ENCODE results near the gene PTK7.
"Not testable (repeated sequence)": the region's sequence is repeated elsewhere in the genome, so short reads cannot be mapped to it uniquely, and the experiment has no call there.

Gene PTK7

GRCh38 chr6:43120101-43120763, 44.1 kb downstream of the PTK7 start:
- DNase-seq: no peak

GRCh38 chr6:43120944-43121913, 45.1 kb downstream of the PTK7 start:
- no peak for DNase-seq

GRCh38 chr6:43122146-43122545, 46.0 kb downstream of the PTK7 start:
- DNase-seq: no peak

GRCh38 chr6:43123461-43124314, 47.6 kb downstream of the PTK7 start:
- DNase-seq: no peak

- DNase-seq: no peak
Observed at GRCh38 chr6:43124481-43124880, 48.4 kb downstream of the PTK7 start.

GRCh38 chr6:43125119-43125518, 49.0 kb downstream of the PTK7 start:
- no peak for DNase-seq

GRCh38 chr6:43125555-43125954, 49.4 kb downstream of the PTK7 start:
- peak in 1 of 2 donors; percentile 23 for DNase-seq

- peak in 1 of 2 donors; percentile 20 for DNase-seq
Observed at GRCh38 chr6:43127180-43127579, 51.1 kb downstream of the PTK7 start.

GRCh38 chr6:43127877-43128276, 51.8 kb downstream of the PTK7 start:
- no peak for DNase-seq

GRCh38 chr6:43128926-43129325, 52.8 kb downstream of the PTK7 start:
- DNase-seq: no peak

GRCh38 chr6:43129434-43130194, 53.5 kb downstream of the PTK7 start:
- DNase-seq: no peak

GRCh38 chr6:43130429-43130828, 54.3 kb downstream of the PTK7 start:
- no peak for DNase-seq

- not testable (repeated sequence) for DNase-seq
Observed at GRCh38 chr6:43131379-43131778, 55.3 kb downstream of the PTK7 start.

- DNase-seq: no peak
Observed at GRCh38 chr6:43138267-43138666, 62.2 kb downstream of the PTK7 start.

- DNase-seq: peak in 1 of 2 donors; percentile 62
Observed at GRCh38 chr6:43139973-43140372, 63.9 kb downstream of the PTK7 start.

- no peak for DNase-seq
Observed at GRCh38 chr6:43141644-43142043, 65.5 kb downstream of the PTK7 start.

- no peak for DNase-seq
Observed at GRCh38 chr6:43142101-43142500, 66.0 kb downstream of the PTK7 start.

GRCh38 chr6:43143235-43144128, 67.4 kb downstream of the PTK7 start:
- peak; percentile 32 to 73 for DNase-seq

- no peak for DNase-seq
Observed at GRCh38 chr6:43144879-43145278, 68.8 kb downstream of the PTK7 start.

- DNase-seq: no peak
Observed at GRCh38 chr6:43146261-43146660, 70.1 kb downstream of the PTK7 start.
